GM15510 (cell line): ENCODE results near the gene MVD.

Experiments
- POLR2A ChIP-seq: IDR thresholded peaks from 3 replicates; pipeline ENCODE4 v1.6.1; 2011; ENCODE audit warnings: borderline replicate concordance; ENCODE audit not compliant: insufficient read length; ENCODE audit errors: extremely low read depth

MVD gene

GRCh38 chr16:88613911-88614817, 48.7 kb downstream of the MVD start:
- no peak for TF ChIP-seq POLR2A

- TF ChIP-seq POLR2A, result no peak
Measured at GRCh38 chr16:88613293-88613692, 49.6 kb downstream of the MVD start.

GRCh38 chr16:88610909-88611812, 51.7 kb downstream of the MVD start:
- no peak for TF ChIP-seq POLR2A

- no peak for TF ChIP-seq POLR2A
Measured at GRCh38 chr16:88610080-88610479, 52.8 kb downstream of the MVD start.

- no peak for TF ChIP-seq POLR2A
Measured at GRCh38 chr16:88608076-88608475, 54.8 kb downstream of the MVD start.

GRCh38 chr16:88606148-88606757, 56.6 kb downstream of the MVD start:
- TF ChIP-seq POLR2A, result no peak

- no peak for TF ChIP-seq POLR2A
Measured at GRCh38 chr16:88605186-88606147, 57.4 kb downstream of the MVD start.

GRCh38 chr16:88602091-88602490, 60.8 kb downstream of the MVD start:
- no peak for TF ChIP-seq POLR2A
